HG02938 (cell line): ENCODE data around the gene UBE2Z.
"Not testable (repeated sequence)": the region's sequence is repeated elsewhere in the genome, so short reads cannot be mapped to it uniquely, and the experiment has no call there.

Experiments used
- ATAC-seq: cut with Tn5 transposase; IDR thresholded peaks from one replicate; pipeline ENCODE4 v1.9.1; 2021; ENCODE audit warnings: mild to moderate bottlenecking, moderate library complexity; ENCODE audit not compliant: unreplicated experiment

Gene UBE2Z

DNA sequence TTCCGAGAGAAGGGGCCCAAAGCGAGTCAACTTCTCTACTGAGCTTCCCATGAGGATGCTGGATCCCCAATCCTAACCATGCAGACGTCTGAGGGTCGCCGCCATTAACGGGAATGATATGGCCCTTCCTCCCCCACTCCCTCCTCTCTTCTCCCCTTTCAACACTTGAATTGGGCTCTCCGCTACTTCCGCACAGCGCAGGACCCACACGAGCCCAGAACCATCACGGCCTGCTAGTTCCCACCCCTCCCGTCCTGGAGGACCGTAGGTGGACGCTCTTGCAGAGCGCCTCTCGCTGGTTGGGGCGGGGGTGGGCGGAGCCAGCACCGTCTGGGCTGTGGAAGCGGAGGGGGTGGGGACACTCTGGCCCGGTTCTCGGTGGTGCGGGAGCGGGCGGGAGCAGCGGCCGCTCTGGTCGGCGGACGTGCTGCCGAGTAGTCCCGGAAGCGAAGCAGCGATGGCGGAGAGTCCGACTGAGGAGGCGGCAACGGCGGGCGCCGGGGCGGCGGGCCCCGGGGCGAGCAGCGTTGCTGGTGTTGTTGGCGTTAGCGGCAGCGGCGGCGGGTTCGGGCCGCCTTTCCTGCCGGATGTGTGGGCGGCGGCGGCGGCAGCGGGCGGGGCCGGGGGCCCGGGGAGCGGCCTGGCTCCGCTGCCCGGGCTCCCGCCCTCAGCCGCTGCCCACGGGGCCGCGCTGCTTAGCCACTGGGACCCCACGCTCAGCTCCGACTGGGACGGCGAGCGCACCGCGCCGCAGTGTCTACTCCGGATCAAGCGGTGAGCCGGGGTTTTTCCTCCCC, at the start of gene UBE2Z:
UBE2Z (plus strand) TSS at position 361 of the 797 bp plus-strand sequence; CDS start at position 458, 97 bp downstream.
- ATAC-seq: peak; percentile 63

DNA sequence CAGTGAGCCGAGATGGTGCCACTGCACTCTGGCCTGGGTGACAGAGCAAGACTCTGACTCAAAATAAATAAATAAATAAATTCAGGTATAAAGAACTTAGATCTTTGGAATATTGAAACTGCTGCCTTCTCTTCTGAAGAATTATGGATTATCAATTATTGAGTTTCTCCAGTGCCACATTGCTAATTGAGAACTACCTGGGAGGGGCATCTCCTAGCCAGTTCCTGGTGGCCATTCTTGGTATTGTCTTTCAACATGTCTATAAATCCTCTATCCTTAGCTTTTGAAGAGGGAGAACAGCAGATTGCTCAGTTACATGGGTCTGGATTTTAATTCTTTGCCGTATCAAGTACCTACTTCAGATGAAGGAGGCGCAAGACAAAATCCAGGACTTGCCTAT, 48.2 kb upstream of the UBE2Z start:
- ATAC-seq: no peak

DNA sequence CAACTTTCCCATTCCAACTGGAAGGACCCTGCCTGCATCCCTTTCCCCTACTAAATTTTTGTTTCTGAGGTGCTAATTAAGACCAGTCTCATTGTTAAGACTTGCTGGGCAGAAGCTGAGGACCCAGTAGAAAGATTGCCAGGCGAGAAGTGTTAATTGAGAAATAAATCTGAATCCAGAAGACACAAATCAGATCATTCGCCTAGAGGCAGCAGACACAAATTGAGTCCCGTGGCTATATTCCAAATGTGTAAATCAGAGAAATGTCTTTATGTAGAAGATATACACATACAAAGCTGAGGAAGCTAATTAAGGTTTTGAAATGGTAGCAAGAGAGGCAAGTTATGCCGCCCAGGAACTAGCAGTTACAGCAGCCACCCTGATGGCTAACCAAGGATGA, 47.8 kb upstream of the UBE2Z start:
- ATAC-seq: no peak

DNA sequence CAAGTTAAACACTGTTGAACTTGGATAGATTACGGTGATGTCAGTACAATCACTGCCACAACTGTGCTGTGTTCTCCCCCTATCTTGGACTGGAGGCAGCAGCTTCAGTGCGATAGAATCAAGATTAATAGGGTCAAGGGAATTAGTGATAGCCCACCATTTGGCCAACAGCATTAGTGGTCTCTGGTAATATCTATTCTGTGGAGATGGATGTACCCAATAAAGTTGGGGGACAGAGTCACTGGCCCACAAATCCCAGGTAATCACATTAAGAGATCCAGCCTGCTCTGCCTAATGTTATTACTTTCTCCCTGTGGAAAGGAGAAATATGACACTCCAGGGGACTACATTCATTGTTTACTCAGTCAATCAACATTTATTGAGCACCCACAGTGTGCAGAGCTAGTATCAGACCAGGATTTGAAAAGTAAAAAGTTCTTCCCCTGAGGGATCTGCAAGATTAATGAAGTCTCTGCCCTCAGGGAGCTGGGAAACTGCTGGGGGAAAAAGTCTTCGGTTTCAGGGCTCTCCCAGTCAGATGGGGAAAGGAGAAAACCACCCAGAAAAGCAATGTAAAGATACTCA, 39.2 kb upstream of the UBE2Z start:
- ATAC-seq: no peak

GRCh38 chr17:48869821-48870318, 38.3 kb upstream of the UBE2Z start:
- no peak for ATAC-seq

GRCh38 chr17:48871035-48871550, 37.1 kb upstream of the UBE2Z start:
- no peak for ATAC-seq

- ATAC-seq: no peak
Observed at GRCh38 chr17:48871551-48872351, 36.5 kb upstream of the UBE2Z start.

DNA sequence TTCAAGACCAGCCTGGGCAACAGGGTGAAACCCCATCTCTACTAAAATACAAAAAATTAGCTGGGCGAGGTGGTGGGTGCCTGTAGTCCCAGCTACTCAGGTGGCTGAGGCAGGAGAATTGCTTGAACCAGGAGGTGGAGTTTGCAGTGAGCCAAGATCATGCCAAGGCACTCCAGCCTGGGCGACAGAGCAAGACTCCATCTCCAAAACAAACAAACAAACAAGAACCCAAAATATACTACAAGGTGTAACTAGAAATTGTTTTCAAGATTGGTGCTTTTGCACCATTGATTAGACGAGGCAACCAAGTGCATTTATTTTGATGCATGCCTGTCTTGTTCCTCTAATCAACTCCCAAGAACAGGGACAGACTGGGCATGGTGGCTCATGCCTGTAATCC, 35.8 kb upstream of the UBE2Z start:
- not testable (repeated sequence) for ATAC-seq

DNA sequence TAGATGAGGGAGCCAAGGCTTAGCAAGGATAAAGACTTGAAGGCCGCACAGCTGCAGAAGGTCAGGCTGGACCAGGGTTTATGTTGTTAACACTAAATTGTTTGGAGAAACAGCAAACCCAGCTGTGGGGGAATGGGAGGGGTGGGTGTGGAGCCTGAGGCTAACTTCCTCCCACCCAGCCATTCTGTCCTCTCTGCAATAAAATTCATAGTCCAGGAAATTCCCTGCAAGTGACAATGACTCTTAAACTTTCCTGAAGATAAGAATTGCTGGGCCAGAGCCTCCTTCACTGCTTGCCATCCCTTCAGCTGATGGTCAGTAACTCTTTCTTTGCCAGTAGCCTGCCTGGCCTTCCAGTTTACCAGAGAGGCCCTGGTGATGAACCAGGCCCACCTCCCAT, 35.0 kb upstream of the UBE2Z start:
- no peak for ATAC-seq

DNA sequence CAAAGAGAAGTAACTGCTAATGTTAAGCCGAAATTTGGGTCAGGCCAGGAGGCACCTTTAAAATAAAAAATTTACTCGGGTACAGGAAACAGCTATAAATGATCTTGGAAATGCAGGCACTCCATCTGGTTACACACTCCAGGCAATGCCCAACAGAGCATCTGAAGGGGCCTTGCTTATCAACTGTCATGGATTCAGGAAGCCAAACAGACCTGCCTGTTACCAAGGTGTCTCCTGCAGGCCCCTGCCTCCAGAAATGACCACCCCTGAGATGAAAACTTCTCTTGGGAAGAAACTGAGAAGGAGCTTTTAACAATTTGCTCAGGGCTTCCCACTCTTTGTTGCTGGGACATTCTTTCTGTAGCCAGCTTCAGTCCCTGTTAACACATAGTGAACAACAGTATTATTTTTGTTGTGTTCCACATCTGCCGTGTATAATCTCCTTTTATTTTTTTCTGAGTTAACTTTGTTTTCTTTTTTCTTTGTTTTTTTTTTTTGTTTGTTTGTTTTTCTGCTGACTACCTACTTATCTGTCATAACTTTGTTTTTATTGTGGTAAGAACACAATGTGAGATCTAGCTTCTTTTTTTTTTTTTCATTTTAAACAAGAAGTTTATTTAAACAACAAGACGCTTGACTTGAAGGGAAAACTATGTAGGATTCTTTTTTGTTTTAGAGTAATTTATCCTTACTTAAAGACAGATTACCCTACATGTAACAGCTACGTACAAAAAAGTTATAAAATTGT, 34.3 kb upstream of the UBE2Z start:
- ATAC-seq: no peak

- ATAC-seq: no peak
Observed at GRCh38 chr17:48878920-48879898, 29.0 kb upstream of the UBE2Z start.

DNA sequence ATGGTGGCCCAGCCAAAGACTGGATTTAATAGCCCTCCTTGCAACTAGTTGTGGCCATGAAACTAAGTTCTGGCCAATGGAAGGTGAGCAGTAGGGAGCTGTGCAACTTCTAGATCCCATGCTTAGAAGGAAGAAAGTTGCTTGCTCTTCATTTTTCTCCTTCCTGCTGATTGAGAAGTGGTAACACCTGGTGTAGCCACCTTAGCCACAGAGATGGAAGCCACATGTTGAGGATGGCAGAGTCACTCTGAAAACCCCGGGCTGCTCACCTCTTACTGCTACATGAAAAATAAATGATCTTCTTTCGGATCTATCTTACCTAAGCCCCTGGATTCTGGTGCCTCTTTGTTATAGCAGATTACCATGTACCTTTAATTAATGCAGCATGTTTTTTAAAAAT, 25.9 kb upstream of the UBE2Z start:
- no peak for ATAC-seq

DNA sequence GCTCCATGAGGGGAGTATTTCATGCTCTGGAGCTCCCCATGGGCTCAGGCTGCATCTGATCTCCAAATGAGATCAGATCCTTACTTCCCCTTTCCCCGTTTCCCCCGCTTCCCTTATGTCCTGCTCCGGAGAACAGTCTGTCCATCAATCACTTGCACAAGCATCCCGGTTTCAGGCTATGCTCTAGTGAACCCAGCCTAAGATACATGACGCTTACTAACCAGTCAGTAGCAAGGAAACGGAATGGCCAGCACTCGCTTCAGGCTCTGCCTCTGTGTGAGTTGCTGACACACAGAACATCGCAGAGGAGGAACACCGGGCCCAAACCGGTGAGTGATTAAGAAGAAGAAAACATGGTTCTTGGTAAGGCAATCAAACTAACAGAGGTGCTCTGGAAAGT, 25.0 kb upstream of the UBE2Z start:
- ATAC-seq: no peak

DNA sequence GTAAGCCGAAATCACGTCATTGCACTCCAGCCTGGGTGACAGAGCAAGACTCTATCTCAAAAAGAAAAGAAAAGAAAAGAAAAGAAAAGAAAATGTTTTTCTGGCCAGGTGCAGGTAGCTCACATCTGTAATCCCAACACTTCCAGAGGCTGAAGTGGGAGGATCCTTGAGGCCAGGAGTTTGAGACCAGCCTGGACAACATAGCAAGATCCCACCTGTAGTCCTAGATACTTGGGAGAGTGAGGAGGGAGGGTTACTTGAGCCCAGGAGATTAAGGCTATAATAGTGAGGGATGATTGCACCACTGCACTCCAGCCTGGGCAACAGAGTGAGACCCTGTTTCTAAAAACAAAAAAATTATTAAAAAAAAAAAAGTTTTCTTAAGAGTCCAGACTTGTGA, 18.1 kb upstream of the UBE2Z start:
- ATAC-seq: no peak

- ATAC-seq: no peak
Observed at GRCh38 chr17:48892940-48893645, 15.1 kb upstream of the UBE2Z start.

GRCh38 chr17:48893646-48894508, 14.3 kb upstream of the UBE2Z start:
- no peak for ATAC-seq

DNA sequence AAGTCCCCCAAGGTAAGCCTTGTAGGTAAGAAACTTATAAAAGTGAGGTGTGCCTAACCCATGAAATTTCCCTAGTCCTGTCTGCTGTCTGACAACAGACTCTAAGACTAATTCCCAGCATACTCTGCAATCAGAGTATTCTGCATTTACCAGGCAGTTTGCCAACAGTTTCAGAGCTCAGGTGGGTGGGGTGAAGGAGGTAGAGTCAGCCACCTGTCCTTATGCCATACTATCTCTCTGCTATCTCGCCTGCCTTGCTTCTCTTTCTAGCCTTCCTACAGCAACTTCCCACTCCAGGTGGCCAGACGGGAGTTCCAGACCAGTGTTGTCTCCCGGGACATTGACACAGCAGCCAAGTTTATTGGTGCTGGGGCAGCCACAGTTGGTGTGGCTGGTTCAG, 13.3 kb upstream of the UBE2Z start:
- no peak for ATAC-seq

GRCh38 chr17:48901241-48901640, 7.0 kb upstream of the UBE2Z start:
- no peak for ATAC-seq
